SU-DHL-6 (cell line): ENCODE data around the gene PHYHD1.

Experiments used
- H2AFZ ChIP-seq: fragments of 200-600 bp; sonication (generic); 2 replicates; pipeline ENCODE4 v1.6.1; 2014; ENCODE audit warnings: low read depth, mild to moderate bottlenecking, moderate library complexity, mixed read lengths, antibody characterized with exemption, low read length; ENCODE audit not compliant: severe bottlenecking
- H3F3A ChIP-seq: fragments of 200-600 bp; shearing (Covaris generic); 2 replicates; pipeline ENCODE4 v1.6.0; 2016; ENCODE audit warnings: antibody characterized with exemption, mild to moderate bottlenecking; ENCODE audit not compliant: insufficient read depth
- H3K27ac ChIP-seq: fragments of 200-600 bp; sonication (generic); 2 replicates; pipeline ENCODE4 v1.5.1; 2016; ENCODE audit warnings: low read depth, mild to moderate bottlenecking, low read length, moderate library complexity, mixed read lengths
- H3K27me3 ChIP-seq: fragments of 200-600 bp; sonication (generic), shearing (Covaris generic); 2 replicates; pipeline ENCODE4 v1.6.0; 2014; ENCODE audit warnings: mild to moderate bottlenecking, low read length
- H3K36me3 ChIP-seq: fragments of 200-600 bp; sonication (generic); 2 replicates; pipeline ENCODE4 v1.6.1; 2014; ENCODE audit warnings: mild to moderate bottlenecking, low read length, mixed read lengths
- H3K4me2 ChIP-seq: fragments of 300-600, 200-600 bp; shearing (Covaris generic), sonication (generic); 2 replicates; pipeline ENCODE4 v1.6.0; 2014; ENCODE audit warnings: low read length, low read depth, mild to moderate bottlenecking; ENCODE audit not compliant: poor library complexity, severe bottlenecking
- H3K4me3 ChIP-seq: fragments of 200-600 bp; sonication (generic); 2 replicates; pipeline ENCODE4 v1.5.1; 2014; ENCODE audit warnings: antibody characterized with exemption, low read length, mild to moderate bottlenecking, mixed read lengths; ENCODE audit not compliant: insufficient read depth, poor library complexity, severe bottlenecking
- H3K79me2 ChIP-seq: fragments of 200-600 bp; sonication (generic); 2 replicates; pipeline ENCODE4 v1.6.1; 2014; ENCODE audit warnings: mild to moderate bottlenecking, low read length, moderate library complexity; ENCODE audit not compliant: insufficient read depth
- H3K9ac ChIP-seq: fragments of 200-600 bp; sonication (generic); 2 replicates; pipeline ENCODE4 v1.7.0; 2014; ENCODE audit warnings: mild to moderate bottlenecking, low read length
- H3K9me2 ChIP-seq: fragments of 200-600 bp; sonication (generic); replicated peaks from 2 replicates; pipeline ENCODE4 v1.6.1; 2014; ENCODE audit warnings: low read length; ENCODE audit not compliant: insufficient read depth
- H3K9me3 ChIP-seq: fragments of 200-600 bp; sonication (generic); 2 replicates; pipeline ENCODE4 v1.6.1; 2014; ENCODE audit warnings: low read length, mixed read lengths; ENCODE audit not compliant: insufficient read depth
- H4K20me1 ChIP-seq: fragments of 200-600 bp; sonication (generic); 2 replicates; pipeline ENCODE4 v1.6.1; 2014; ENCODE audit warnings: low read depth, mild to moderate bottlenecking, antibody characterized with exemption, low read length, moderate library complexity, mixed read lengths
- CTCF ChIP-seq: fragments of 200-600 bp; sonication (generic); IDR thresholded peaks from one replicate; pipeline ENCODE4 v1.5.1; 2017; ENCODE audit warnings: antibody characterized with exemption, mild to moderate bottlenecking, low read length, moderate library complexity; ENCODE audit not compliant: insufficient read depth, poor library complexity, severe bottlenecking
- EZH2phosphoT487 ChIP-seq: fragments of 200-600 bp; sonication (generic), shearing (Covaris generic); conservative IDR thresholded peaks from 2 replicates; pipeline ENCODE4 v1.6.1; 2018; ENCODE audit warnings: mild to moderate bottlenecking, antibody characterized with exemption, low read length, moderate library complexity, mixed read lengths

Gene PHYHD1

GRCh38 chr9:128936171-128936865, 15.5 kb downstream of the PHYHD1 start:
- H3K9me2 ChIP-seq = no peaks in the 10 kb centered on the region
- TF ChIP-seq CTCF = no peak
- TF ChIP-seq EZH2phosphoT487 = no peak
- H3K4me3 ChIP-seq = no peak overlapping the region
- H3K4me2 ChIP-seq = no peak overlapping the region
- no peaks in the 10 kb centered on the region for H3K36me3 ChIP-seq
- no peaks in the 10 kb centered on the region for H3K79me2 ChIP-seq
- no peak overlapping the region for H3K9ac ChIP-seq
- no peaks in the 10 kb centered on the region for H4K20me1 ChIP-seq
- H3K27me3 ChIP-seq = no peaks in the 10 kb centered on the region
- no peak overlapping the region for H3K27ac ChIP-seq
- H2AFZ ChIP-seq = no peak overlapping the region
- H3K9me3 ChIP-seq = no peaks in the 10 kb centered on the region
- H3F3A ChIP-seq = no peaks in the 10 kb centered on the region

- H3K4me3 ChIP-seq = no peak overlapping the region
- no peak for TF ChIP-seq CTCF
- TF ChIP-seq EZH2phosphoT487 = no peak
These were observed 16.8 kb downstream of the PHYHD1 start for GRCh38 chr9:128937310-128938165.

GRCh38 chr9:128940271-128940921, 19.6 kb downstream of the PHYHD1 start:
- TF ChIP-seq EZH2phosphoT487 (no peak), CTCF (no peak)
- Histone ChIP-seq H3K4me2 (no peak overlapping the region), H3K9me3 (no peaks in the 10 kb centered on the region), H3K27ac (no peak overlapping the region), H3K79me2 (no peaks in the 10 kb centered on the region), H3K9me2 (no peaks in the 10 kb centered on the region), H3K4me3 (no peak overlapping the region), H3K9ac (no peak overlapping the region), H3K36me3 (no peaks in the 10 kb centered on the region), H3K27me3 (no peaks in the 10 kb centered on the region), H2AFZ (no peak overlapping the region), H4K20me1 (no peaks in the 10 kb centered on the region), H3F3A (no peaks in the 10 kb centered on the region)

More at GRCh38 chr9:128937310-128938165, 16.8 kb downstream of the PHYHD1 start:
- H4K20me1 ChIP-seq = no peaks in the 10 kb centered on the region
- no peaks in the 10 kb centered on the region for H3K27me3 ChIP-seq
- H3K36me3 ChIP-seq = no peaks in the 10 kb centered on the region
- H3F3A ChIP-seq = no peaks in the 10 kb centered on the region
- H3K27ac ChIP-seq = no peak overlapping the region
- no peak overlapping the region for H3K9ac ChIP-seq
- no peak overlapping the region for H2AFZ ChIP-seq
- H3K4me2 ChIP-seq = no peak overlapping the region
- H3K79me2 ChIP-seq = no peaks in the 10 kb centered on the region
- no peaks in the 10 kb centered on the region for H3K9me3 ChIP-seq
- no peaks in the 10 kb centered on the region for H3K9me2 ChIP-seq
